Measurements from ENCODE around the gene LHX1. TPM values are rescaled to one million over a fixed set of nuclear protein-coding genes. Genes with fewer than 3 reads are reported as not detected.

The LHX1 gene
- total and polyA plus RNA-seq, 2 of the 8 experiments (the other 6 are each of a cell fraction or from before 2014, with no cell fraction given), result 0.26 to 0.93 TPM

GRCh38 chr17:36937001-36937958 is at the start of gene LHX1 (continued):
- TF ChIP-seq BACH1 (IDR thresholded peaks at IDR 0.05; ENCODE audit: low read length) (no peak), YY1 (IDR thresholded peaks at IDR 0.05; ENCODE audit: low read depth, low read length) (no peak), KDM5A (IDR thresholded peaks at IDR 0.05; ENCODE audit: low read length) (no peak)

Measured in H1 (cell line).